Lower leg skin (tissue), 3 donors: ENCODE results near the gene MT1H.

Source experiments
- POLR2A ChIP-seq, 2 donors: fragments of 450-650 bp; IDR thresholded peaks; one replicate each; pipeline ENCODE4 v1.6.1; 2016 to 2017; ENCODE audit warnings: antibody characterized with exemption in 2 of 2, mild to moderate bottlenecking in 1 of 2, moderate library complexity in 1 of 2
- TF ChIP-seq, protein P1 (sequence below), 3 donors: fragments of 450-650 bp; IDR thresholded peaks; one replicate each; pipeline ENCODE4 v1.5.1; 2016; ENCODE audit warnings: antibody characterized with exemption in 3 of 3, mild to moderate bottlenecking in 3 of 3, moderate library complexity in 2 of 3

DNA sequence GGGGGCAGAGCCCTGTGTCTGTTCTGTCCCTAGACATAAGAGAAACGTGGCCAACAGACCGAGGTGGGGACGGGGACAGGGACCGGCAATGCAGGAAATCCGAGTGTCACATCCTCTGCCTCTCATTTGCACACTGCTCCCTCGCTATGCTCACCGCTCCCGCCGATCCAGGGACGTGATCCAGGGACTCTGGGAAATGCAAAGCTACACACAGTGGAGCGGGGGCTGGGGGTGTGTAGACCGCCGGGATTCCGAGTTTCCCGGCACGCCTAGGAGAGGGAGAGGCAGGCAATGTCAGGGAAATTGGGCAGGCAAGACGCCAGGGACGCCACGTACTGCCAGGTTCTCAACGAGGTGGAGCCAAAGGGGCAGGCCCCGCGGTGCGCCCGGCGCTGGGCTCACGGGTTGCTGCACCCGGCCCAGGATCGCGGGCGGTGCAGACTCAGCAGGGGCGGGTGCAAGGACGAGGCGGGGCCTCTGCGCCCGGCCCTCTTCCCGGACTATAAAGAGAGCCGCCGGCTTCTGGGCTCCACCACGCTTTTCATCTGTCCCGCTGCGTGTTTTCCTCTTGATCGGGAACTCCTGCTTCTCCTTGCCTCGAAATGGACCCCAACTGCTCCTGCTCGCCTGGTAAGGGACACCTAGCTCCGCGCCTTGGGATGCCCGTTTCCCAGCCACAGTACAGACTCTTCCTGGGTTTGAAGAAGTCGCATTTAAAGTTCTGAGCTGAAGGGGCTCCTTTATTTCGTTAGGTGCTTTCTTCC, 12.5 kb downstream of the MT1H start, which contains the start of gene MT1X:
- TF ChIP-seq, protein P1, sequence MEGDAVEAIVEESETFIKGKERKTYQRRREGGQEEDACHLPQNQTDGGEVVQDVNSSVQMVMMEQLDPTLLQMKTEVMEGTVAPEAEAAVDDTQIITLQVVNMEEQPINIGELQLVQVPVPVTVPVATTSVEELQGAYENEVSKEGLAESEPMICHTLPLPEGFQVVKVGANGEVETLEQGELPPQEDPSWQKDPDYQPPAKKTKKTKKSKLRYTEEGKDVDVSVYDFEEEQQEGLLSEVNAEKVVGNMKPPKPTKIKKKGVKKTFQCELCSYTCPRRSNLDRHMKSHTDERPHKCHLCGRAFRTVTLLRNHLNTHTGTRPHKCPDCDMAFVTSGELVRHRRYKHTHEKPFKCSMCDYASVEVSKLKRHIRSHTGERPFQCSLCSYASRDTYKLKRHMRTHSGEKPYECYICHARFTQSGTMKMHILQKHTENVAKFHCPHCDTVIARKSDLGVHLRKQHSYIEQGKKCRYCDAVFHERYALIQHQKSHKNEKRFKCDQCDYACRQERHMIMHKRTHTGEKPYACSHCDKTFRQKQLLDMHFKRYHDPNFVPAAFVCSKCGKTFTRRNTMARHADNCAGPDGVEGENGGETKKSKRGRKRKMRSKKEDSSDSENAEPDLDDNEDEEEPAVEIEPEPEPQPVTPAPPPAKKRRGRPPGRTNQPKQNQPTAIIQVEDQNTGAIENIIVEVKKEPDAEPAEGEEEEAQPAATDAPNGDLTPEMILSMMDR (IDR thresholded peaks at IDR 0.05): no peak
- TF ChIP-seq POLR2A (IDR thresholded peaks at IDR 0.05): peak in 1 of 2 donors; percentile 86
